Measurements from ENCODE around the gene TRIM72.
"Not testable (repeated sequence)": the region's sequence is repeated elsewhere in the genome, so short reads cannot be mapped to it uniquely, and the experiment has no call there.

The TRIM72 gene

DNA sequence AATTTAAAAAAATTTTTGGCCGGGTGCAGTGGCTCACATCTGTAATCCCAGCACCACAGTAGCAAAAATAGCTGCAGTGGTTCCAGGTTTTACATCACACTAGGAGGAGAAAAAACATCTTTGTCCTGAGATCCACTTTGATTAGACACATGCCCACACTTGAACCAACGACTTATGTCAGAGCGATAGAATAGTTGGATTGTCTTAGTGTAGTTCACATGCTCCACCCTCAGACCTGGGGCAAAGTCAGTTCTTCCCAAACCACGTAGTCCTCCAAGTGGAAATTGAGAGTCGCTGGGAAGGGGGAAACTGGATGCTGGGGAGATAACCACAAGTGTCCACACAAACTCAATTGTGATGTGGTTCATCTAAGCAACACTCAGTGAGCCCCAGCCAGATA is 34.4 kb downstream of the TRIM72 start:
- in situ Hi-C loops (cut with HindIII; ENCODE audit: low sequenced_read_pairs): no loop called here

GRCh38 chr16:31250782-31251384 is 37.0 kb downstream of the TRIM72 start:
- in situ Hi-C loops (cut with HindIII; ENCODE audit: low sequenced_read_pairs): loop anchor here (5.0 kb wide), 1 partner anchor 81 kb away; no protein-coding TSS in a partner anchor

GRCh38 chr16:31251435-31251834 is 37.5 kb downstream of the TRIM72 start:
- in situ Hi-C loops (cut with HindIII; ENCODE audit: low sequenced_read_pairs): loop anchor here (5.0 kb wide), 1 partner anchor 81 kb away; no protein-coding TSS in a partner anchor

DNA sequence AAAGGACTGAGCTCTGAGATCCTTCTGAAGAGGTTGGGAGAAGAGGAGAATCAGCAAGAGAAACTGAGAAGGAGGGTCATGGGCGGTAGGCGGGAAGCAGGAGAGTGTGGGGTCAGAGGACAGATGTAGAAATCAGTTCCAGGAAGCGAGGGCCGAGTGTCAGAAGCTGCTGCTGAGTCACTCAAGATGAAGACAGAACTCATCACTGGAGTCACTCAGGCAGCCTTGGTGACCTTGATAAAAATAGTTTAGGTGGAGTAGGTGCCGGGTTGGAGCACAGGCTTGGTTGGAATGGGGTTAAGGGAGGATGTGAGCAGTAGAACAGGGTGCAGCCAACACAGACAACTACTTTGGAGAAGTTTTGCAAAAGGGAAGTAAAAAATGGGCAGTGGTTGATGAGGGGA is 39.7 kb downstream of the TRIM72 start:
- in situ Hi-C loops (cut with HindIII; ENCODE audit: low sequenced_read_pairs): loop anchor here (5.0 kb wide), 1 partner anchor 79 kb away; no protein-coding TSS in a partner anchor

DNA sequence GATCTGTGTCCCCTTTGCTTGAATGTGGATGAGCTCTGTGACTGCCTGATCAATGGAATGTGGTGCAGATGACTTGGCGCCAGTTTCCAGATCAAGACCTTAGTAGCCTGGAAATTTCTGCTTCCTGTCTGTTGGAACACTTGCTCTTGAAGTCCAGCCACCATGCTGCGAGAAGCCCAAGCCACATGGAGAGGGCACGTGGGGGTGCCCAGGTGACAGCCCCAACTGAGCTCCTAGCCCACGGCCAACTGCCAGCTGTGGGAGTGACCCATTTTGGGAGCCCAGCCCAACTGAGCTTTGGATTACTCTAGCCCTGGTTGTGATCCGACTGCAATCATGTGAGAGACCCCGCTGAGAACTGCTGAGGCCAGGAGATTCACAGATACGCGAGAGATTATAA is 42.5 kb downstream of the TRIM72 start:
- in situ Hi-C loops (cut with HindIII; ENCODE audit: low sequenced_read_pairs): no loop called here

DNA sequence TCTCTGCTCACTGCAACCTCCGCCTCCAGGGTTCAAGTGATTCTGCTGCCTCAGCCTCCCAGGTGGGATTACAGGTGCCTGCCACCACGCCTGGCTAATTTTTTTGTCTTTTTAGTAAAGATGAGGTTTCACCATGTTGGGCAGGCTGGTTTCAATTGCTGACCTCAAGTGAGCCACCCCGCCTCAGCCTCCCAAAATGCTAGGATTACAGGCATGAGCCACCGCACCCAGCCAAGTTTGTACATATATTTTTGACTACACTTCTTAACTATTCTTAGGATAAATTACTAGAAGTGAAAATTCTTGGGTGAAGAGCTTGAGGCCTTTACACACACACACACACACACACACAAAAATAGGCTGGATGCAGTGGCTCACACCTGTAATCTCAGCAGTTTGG is 44.4 kb downstream of the TRIM72 start:
- in situ Hi-C loops (cut with HindIII; ENCODE audit: low sequenced_read_pairs): no loop called here

GRCh38 chr16:31260136-31260931 is 46.4 kb downstream of the TRIM72 start:
- in situ Hi-C loops (cut with HindIII; ENCODE audit: low sequenced_read_pairs): no loop called here

DNA sequence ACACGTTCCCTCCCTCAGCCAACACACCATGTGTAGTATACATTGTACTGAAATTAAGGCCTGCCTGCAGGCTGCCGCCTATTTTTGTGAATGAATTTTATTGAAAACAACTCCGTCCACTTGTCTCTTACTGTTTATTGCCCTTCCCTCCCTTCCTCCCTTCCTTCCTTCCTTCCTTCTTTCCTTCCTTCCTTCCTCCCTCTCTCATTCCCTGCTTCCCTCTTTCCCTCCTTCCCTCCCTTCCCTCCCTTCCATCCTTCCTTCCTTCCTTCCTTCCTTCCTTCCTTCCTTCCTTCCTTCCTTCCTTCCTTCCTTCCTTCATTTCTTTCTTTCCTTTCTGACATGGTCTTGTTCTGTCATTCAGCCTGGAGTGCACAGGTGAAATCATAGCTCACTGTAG is 48.2 kb downstream of the TRIM72 start:
- in situ Hi-C loops (cut with HindIII; ENCODE audit: low sequenced_read_pairs): no loop called here

DNA sequence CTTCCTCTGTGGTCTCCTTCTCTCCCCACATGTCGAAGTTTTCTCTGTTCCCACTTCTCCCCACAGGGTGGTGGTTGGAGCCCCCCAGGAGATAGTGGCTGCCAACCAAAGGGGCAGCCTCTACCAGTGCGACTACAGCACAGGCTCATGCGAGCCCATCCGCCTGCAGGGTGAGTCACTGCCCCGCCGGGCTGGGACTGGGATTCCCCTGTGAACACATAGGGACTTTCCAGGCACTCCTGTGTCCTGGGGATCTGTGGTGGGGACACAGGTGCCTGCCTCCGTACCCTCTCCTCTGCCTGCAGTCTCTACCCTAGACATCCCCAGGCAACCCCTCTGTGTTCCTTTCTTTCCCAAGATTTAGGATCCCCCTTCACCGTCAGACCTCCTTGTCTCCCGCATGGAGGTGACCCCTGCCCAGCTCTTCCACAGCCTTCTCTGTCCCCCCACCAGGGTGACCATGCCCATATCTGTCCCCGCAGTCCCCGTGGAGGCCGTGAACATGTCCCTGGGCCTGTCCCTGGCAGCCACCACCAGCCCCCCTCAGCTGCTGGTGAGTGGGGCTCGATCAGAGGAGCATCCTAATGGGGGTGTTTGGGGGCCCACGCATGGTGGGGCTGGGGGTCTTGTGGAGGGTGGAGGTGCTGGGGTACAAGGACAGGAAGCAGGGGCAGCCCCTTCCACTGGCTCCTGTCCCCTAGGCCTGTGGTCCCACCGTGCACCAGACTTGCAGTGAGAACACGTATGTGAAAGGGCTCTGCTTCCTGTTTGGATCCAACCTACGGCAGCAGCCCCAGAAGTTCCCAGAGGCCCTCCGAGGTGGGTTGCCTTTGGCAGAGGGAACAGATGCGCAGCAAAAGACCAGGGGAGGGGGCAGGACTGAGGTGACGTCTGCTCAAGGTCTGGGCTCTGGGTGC is 51.7 kb downstream of the TRIM72 start:
- in situ Hi-C loops (cut with HindIII; ENCODE audit: low sequenced_read_pairs): no loop called here

- in situ Hi-C loops (cut with HindIII; ENCODE audit: low sequenced_read_pairs): no loop called here
Measured at GRCh38 chr16:31267332-31268032, 53.6 kb downstream of the TRIM72 start.

DNA sequence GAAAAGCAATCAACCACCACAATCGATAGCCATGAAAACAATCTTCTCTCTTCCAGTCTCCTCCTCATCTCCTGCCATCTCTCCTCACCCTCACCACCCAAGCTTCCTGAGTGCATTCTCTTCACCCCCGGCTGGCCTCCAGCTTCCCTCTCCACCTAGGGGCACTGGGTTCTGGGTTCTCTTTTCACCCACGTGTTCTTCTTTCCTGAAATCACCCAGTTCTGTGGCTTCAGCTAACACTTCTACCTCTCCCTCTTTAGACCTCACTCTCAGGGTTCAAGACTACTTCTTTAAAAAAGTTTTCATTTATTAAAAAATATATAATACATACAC is 54.1 kb downstream of the TRIM72 start:
- in situ Hi-C loops (cut with HindIII; ENCODE audit: low sequenced_read_pairs): no loop called here

- in situ Hi-C loops (cut with HindIII; ENCODE audit: low sequenced_read_pairs): no loop called here
Measured at GRCh38 chr16:31268891-31269290, 55.0 kb downstream of the TRIM72 start.

DNA sequence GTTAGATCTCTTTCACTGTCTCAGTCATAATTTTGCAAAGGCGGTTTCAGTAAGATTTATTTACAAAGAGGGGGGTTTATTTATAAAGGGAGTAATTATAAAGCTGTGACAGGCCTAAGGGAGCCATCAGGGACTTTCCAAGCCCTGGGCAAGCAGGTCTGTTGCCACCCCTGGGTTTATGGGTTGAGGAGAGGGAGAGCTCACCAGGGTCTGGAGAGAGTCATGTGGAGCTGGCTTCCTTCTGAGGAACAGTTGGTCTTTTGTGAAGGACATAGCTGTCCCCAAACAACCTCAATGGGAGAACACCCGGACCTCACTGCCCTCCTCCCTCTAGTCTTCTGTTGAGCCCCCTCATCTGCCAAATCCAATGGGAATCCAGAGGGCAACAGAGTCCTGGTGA is 55.6 kb downstream of the TRIM72 start:
- in situ Hi-C loops (cut with HindIII; ENCODE audit: low sequenced_read_pairs): no loop called here

DNA sequence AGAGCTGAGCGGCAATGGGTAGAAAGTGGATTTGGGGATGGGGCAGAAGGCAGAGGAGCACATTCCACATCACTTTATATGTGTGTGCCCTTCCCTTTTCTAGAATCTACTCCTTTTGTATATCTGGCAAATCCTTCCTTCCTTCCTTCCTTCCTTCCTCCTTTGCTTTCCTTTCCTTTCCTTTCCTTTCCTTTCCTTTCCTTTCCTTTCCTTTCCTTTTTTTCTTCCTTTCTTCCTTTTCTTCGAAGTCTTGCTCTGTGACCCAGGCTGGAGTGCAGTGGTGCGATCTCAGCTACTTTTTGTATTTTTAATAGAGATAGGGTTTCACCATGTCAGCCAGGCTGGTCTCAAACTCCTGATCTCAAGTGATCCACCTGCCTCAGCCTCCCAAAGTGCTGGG is 56.1 kb downstream of the TRIM72 start:
- in situ Hi-C loops (cut with HindIII; ENCODE audit: low sequenced_read_pairs): not testable (repeated sequence)

- in situ Hi-C loops (cut with HindIII; ENCODE audit: low sequenced_read_pairs): no loop called here
Measured at GRCh38 chr16:31270795-31271194, 56.9 kb downstream of the TRIM72 start.

DNA sequence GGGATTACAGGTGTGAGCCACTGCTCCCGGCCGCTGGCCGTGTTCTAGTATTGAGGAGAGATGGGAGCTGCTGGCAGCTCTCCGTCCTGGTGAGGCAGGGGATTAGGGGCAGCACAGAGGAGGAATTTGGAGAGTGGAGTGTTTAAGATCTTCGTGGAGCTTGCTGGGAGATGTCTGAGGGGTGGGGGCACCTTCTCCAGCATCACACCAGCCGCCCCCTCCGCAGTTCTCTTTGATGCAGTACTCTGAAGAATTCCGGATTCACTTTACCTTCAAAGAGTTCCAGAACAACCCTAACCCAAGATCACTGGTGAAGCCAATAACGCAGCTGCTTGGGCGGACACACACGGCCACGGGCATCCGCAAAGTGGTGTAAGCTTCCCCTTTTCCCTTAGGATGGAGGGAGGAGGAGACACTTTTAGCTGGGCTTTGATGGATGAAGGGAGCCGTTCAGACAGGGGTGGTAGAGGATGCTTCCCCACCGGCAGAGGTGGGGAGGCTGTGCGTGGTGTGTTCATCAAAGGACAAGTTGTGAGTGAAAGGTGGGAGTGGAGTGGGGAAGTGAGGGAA is 57.8 kb downstream of the TRIM72 start:
- in situ Hi-C loops (cut with HindIII; ENCODE audit: low sequenced_read_pairs): no loop called here

GRCh38 chr16:31273187-31273586 is 59.3 kb downstream of the TRIM72 start:
- in situ Hi-C loops (cut with HindIII; ENCODE audit: low sequenced_read_pairs): no loop called here

GRCh38 chr16:31273676-31274075 is 59.8 kb downstream of the TRIM72 start:
- in situ Hi-C loops (cut with HindIII; ENCODE audit: low sequenced_read_pairs): no loop called here

DNA sequence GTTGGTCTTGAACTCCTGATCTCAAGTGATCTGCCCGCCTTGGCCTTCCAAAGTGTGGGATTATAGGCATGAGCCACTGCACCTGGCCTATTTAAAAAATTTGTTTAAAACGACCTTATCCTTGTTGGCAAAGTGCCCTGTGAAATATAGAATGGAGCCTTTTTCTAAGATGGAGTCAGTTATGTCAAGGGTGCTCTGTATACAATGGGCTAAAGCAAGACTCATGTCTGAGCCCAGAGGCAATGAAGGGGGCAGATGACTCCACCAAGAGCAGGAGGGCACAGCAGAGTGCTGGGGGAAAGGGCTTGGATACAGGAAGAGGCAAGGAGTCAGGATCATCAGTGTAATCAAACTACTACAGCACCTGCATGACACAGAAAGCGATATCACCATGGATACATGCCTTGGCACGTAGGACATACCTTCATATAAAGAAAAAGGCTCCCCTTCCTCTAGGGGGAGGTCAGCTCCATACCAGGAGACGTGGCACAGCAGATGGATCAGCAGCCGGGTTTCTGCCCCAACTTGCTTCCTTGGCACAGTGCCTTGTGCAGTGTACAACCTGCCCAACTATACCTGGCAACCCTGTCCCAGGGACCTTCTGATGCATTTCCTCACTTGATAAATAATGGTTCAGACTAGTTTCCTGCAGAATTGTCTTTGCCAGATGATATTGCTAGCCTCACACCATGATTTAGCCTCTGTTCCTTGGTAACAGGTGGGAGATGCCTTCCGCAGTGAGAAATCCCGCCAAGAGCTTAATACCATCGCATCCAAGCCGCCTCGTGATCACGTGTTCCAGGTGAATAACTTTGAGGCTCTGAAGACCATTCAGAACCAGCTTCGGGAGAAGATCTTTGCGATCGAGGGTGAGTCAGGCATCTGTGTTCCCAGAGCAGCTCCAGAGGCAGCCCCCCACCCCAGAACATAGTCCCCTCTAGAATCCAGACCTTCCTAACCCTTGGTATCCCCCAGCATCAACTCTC is 61.2 kb downstream of the TRIM72 start:
- in situ Hi-C loops (cut with HindIII; ENCODE audit: low sequenced_read_pairs): no loop called here
